Measurements from ENCODE around the gene GDF2.

Gene GDF2

DNA sequence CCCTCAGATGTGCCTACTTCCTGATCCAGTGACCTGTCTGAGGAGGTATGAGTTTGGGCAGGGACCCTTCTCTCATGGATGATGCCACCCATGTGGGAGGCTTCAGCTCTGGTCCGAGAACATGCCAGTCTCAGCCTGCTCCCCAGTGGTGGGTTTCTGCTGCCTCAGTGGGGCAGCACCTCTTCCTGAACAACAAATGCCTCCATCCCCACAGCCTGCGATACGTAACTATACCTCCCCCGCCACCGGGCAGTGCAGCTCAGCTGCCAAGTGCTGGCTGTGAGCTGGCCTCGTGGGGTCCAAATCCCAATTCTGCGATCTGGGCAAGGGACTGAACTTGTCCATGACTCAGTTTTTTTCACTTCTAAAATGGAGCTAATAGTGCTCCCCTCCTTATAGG is 19.1 kb upstream of the GDF2 start:
- TF ChIP-seq CTCF (IDR thresholded peaks at IDR 0.05; ENCODE audit: low read depth, low read length, missing control alignments), result no peak
- no peak overlapping the region for H3K4me3 ChIP-seq (replicated peaks; ENCODE audit: low read depth, low read length)
- DNase-seq (ENCODE audit: extremely low read depth, low read depth), result no peak

DNA sequence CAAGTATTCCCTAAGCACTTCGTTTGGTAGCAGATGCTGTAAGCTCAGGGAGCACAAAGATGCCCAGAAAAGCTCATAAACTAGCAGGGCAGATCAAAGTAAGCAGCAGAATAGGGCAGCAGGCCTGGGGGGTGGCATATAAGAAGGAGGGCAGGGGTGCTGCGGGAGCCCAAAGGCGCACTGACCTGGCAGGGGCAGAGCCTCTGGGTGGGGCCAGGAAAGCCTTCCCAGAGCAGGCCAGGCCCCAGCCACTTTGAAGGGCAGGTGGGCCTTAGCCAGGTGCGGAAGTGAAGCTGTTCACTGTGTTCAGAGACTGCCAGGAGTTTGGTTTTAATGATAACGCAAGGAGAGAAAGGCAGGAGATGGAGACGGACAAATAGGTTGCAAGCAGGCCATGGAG is 18.4 kb upstream of the GDF2 start:
- no peak for TF ChIP-seq CTCF (IDR thresholded peaks at IDR 0.05; ENCODE audit: low read depth, low read length, missing control alignments)
- DNase-seq (ENCODE audit: extremely low read depth, low read depth), result no peak
- H3K4me3 ChIP-seq (replicated peaks; ENCODE audit: low read depth, low read length), result no peak overlapping the region

DNA sequence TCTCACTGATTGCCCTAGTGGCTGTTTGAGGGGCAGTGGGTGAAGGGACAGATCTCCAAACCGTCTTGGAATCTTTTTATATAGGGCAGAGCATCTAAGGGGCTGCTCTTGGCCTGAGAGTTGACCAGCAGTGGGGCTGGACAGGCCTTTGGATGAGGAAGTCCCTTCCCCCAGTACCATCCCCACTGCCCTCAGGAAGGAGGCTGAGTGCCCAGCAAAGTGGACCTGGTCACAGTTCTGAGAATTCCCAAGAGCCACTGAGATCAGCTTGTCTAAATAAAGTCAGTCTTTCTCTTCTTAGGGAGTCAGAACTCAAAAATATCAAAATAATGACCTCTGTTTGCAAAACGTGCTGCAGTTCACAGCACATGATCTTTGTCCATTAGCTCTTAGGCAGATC is 16.7 kb upstream of the GDF2 start:
- TF ChIP-seq CTCF (IDR thresholded peaks at IDR 0.05; ENCODE audit: low read depth, low read length, missing control alignments), result no peak
- no peak for DNase-seq (ENCODE audit: extremely low read depth, low read depth)
- H3K4me3 ChIP-seq (replicated peaks; ENCODE audit: low read depth, low read length), result no peak overlapping the region

- no peak for TF ChIP-seq CTCF (IDR thresholded peaks at IDR 0.05; ENCODE audit: low read depth, low read length, missing control alignments)
- DNase-seq (ENCODE audit: extremely low read depth, low read depth), result no peak
- no peak overlapping the region for H3K4me3 ChIP-seq (replicated peaks; ENCODE audit: low read depth, low read length)
These were observed 15.7 kb upstream of the GDF2 start for GRCh38 chr10:47306387-47307210.

- no peak for TF ChIP-seq CTCF (IDR thresholded peaks at IDR 0.05; ENCODE audit: low read depth, low read length, missing control alignments)
- H3K4me3 ChIP-seq (replicated peaks; ENCODE audit: low read depth, low read length), result no peak overlapping the region
- no peak for DNase-seq (ENCODE audit: extremely low read depth, low read depth)
These were observed 14.9 kb upstream of the GDF2 start for GRCh38 chr10:47307381-47307780.

GRCh38 chr10:47308775-47309174 is 13.5 kb upstream of the GDF2 start:
- no peak for TF ChIP-seq CTCF (IDR thresholded peaks at IDR 0.05; ENCODE audit: low read depth, low read length, missing control alignments)
- H3K4me3 ChIP-seq (replicated peaks; ENCODE audit: low read depth, low read length), result no peak overlapping the region
- no peak for DNase-seq (ENCODE audit: extremely low read depth, low read depth)

All from HFF-Myc (cell line).